Keratinocyte (primary cell): Measurements from ENCODE around the gene CDC42BPG.

Experiments
- CTCF ChIP-seq, 3 experiments: IDR thresholded peaks in 1 of 3; conservative IDR thresholded peaks in 1 of 3; optimal IDR thresholded peaks in 1 of 3; 2 replicates in 2 of 3; 3 replicates in 1 of 3; pipeline versions ENCODE3 to v1.5.1; 2011; ENCODE audit warnings: low read length in 3 of 3, mild to moderate bottlenecking in 3 of 3, moderate library complexity in 2 of 3, control low read depth in 1 of 3, inconsistent platforms in 1 of 3; ENCODE audit not compliant: insufficient read depth in 2 of 3; ENCODE audit errors: extremely low read depth in 1 of 3
- EZH2 ChIP-seq: IDR thresholded peaks from one replicate; pipeline ENCODE4 v1.6.1; 2012; ENCODE audit warnings: inconsistent platforms, mild to moderate bottlenecking, low read length, moderate library complexity

- TF ChIP-seq CTCF (optimal IDR thresholded peaks at IDR 0.05 in 1 of 3, IDR thresholded peaks at IDR 0.05 in 1 of 3, conservative IDR thresholded peaks at IDR 0.05 in 1 of 3; ENCODE audit: extremely low read depth in 1 of 3, insufficient read depth in 2 of 3, low read length in 3 of 3) (no peak), EZH2 (no peak)
Measured at GRCh38 chr11:64836448-64837072, 7.9 kb downstream of the CDC42BPG start.
